HG03039 (cell line): ENCODE results near the gene IGF1R.
"Not testable (repeated sequence)": the region's sequence is repeated elsewhere in the genome, so short reads cannot be mapped to it uniquely, and the experiment has no call there.

Experiments
- ATAC-seq: cut with Tn5 transposase; IDR thresholded peaks from one replicate; pipeline ENCODE4 v1.9.1; 2021; ENCODE audit warnings: mild to moderate bottlenecking, moderate library complexity; ENCODE audit not compliant: unreplicated experiment

IGF1R gene

DNA sequence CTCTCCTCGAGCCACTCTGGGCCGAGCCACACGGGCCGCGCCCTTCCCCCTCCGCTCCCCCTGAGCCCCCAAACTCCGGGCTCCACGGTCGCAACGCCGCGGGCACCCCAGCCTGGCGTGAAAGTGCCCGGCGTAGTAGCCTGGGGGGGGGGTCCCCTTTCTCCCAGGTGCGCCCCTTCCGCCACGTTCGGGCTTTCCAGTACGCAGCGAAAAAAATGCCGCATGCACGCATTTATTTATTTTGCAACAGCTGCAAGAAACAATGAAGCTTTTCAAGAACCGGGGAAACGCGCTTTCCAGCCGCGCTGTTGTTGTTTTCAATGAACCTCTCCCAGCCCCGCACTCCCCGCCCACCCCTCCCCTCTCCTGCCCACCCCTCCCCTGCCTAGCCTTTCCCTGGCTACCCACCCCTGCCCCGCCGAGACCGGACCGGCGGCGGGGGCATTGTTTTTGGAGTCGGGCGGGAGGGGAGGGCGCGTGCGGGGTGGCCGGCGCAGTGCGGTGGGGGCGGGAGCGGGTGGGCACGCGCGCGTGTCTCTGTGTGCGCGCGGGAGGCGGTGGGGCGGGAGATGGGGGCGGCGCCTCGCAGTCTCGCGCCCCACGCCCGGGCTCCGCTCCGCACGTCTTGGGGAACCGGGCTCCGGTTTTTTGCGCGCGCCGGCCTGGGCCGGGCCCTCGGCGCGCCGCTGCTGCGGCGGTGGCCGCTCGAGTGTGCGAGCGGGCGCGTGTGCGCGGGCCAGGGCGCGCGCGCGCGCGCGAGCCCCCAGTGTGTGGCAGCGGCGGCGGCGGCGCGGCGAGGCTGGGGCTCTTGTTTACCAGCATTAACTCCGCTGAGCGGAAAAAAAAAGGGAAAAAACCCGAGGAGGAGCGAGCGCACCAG is at the start of gene IGF1R:
IGF1R (plus strand) TSS at position 766 of the 880 bp plus-strand sequence. CDS start 1,043 bp downstream, outside the sequence.
- peak; percentile 68 for ATAC-seq

DNA sequence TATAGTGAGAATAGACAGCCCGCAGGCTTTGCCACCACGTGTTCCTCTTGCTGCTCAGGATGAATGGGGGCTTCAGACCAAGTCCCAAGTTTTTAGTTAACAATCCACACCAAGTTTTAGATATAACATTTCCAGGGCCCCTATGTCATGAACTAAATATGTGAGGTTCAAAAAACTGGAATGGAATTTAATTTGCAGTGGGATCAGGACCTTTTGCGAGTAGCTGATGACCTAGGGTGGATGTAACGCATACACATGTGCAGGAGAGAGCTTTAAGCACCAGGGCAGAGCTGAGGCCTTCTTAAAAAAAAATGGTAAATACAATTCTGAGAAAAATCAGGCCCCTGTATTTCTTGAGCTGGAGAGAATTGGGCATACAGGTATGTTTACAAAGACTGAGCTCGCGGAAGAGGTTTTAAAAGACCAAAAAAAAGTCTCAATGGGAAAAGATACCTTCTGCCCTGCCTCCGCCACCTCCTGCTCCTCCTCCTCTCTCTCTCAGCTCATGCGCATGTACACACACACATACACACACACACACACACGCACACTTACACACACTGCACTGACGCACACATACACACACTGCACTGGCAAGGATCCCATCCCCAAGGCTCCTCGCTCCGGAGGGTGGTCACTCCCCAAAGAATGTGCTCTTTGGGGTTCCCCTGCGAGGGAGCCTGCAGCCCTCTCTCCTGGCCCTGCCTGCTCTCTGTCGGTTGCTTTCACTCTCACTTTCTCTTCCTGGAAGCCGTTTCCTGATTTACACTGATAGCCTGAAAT is 48.2 kb upstream of the IGF1R start:
- peak; percentile 66 for ATAC-seq

DNA sequence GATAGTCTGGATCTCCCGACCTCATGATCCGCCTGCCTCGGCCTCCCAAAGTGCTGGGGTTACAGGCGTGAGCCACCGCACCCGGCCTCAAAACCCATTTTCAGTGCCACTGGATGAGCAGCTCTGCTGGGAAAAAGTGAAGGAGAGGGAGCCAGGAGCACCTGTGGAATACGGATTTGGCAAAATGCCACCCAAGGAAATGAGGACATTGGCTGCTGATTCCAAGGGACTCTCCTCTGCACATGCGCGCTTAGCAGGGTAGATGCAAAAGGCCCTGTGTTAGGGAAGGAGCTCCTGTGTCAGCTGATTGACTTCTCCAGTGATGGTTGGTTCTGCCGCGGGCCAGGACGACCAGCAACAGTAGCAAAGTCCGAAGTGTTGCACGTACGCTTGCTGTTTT is 43.4 kb upstream of the IGF1R start:
- no peak for ATAC-seq

DNA sequence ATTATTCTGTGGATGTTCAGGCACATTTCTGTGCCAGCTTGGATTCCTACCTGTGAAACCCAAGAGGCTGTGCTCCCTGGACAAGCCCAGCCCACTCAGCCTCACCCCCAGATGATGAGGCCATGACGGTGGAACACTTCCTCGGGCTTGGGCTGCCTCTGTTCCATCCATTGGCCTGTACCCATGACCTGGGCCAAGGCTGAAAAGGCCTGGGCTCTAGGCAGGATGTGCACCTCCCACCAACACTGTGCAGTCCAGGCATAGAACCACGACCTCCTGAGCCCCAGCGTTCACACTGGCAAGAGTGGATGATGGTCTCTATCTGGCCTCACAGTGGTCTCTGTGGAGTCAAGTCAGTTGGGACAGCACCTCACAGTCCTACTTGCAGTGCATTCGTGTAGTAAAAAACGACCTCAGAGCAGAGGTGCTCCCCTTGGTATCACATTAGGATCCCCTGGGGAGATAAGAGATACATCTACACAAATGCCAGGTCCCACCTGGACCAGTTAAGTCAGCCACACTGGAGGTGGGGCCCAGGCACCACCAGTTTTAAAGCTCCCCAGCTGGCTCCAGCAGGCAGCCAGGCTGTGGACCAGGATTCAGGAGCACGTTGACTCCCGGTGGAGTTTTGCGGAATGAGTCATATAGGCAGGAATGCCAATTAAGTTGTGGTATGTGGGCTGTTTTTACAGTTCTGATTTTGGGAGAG is 39.0 kb upstream of the IGF1R start:
- no peak for ATAC-seq

DNA sequence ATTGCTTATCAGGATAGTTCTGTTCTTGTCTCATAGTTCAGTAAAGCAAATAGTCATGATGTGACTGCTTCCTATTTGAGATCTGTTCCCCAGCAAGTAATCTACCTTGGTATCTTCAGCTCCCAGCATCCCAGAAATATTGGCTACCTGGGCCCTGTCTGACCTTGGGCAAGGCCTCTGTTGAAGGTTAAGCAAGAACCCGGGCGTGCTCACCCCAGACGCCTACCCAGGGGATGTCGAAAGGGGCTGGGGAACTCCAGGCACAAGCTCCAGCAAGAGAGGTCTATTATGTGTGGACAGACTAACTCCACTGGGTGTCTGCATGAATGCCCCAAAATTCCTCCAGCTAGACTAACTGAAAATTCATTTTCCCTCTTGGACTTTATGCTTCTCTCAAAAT is 37.3 kb upstream of the IGF1R start:
- no peak for ATAC-seq

DNA sequence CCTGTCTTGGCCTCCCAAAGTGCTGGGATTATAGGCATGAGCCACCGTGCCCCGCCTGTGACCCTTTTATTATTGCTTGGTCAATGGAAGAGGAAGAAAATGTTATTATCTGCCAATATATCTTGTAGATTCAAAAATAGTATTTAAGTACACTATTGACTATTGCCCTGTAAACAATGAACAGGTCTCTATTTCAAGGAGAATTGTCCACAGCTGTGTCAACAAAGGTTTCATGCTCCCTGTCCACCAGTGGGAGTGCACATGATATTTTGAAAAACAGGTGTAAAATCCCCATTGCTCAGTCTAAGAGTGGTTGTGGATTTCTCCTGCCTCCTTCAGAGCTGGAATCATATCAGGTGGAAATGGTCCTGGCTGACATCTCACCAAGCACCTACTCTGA is 36.5 kb upstream of the IGF1R start:
- no peak for ATAC-seq

DNA sequence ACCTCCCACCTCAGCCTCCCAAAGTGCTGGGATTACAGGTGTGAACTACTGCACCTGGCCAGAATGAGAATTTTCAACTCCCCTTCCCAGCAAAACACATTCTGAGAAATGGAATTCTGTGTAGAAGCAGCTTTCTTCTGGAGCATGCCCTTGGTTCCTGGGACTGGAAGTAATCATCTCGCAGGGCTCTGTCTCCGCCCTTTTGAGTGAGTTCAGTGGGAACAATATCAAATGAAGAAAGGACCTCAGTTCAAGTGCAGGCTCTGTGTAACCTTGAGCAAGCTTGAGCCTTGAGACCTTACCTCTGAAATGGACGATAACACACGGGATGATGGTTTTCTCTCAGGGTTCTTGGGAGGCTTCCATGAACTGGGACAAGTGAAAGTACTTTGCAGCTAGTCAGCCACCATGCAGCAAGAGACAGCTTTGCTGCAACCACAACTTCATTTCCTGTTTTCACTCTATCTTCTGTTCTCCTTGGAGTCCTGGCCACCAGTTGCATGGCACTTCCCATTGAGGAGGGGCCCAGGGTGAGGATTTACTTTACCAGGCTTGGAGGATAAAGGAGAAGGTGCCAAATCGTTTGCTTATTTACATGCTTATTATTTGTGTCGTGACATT is 35.7 kb upstream of the IGF1R start:
- ATAC-seq: no peak

DNA sequence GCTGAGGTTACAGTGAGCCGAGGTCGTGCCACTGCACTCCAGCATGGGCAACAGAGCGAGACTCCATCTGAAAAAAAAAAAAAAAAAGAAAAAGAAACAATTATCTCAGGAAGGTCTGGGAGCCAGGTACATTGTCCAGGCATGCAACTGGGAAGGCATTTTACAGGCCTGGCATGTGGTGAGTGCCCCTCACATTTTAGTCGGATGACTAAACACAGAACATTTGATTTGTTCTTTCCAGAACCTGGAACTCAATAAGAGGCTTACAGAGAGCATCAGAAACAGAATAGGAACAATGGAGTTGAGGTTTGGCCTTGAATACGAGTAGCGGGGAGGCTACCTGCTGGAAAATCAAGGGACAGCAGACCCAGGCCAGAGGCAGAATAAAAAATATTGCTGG is 33.7 kb upstream of the IGF1R start:
- no peak for ATAC-seq

DNA sequence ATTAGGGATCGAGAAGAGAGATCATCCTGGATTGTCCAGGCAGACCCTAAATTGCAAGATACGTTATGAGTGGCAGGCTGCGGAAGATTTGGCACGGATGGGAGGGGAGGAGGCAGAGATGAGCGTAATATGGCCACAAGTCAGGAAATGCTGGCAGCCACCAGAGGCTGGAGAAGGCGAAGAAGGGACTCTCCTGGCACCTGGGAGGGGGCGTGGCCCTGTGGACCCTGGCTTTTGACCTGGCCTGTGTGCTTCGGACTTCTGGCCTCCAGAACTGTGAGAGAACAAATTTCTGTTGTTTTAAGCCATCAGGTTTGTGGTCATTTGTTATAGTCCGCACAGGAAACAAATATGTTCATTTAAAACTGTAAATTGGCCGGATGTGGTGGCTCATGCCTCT is 31.9 kb upstream of the IGF1R start:
- ATAC-seq: no peak

DNA sequence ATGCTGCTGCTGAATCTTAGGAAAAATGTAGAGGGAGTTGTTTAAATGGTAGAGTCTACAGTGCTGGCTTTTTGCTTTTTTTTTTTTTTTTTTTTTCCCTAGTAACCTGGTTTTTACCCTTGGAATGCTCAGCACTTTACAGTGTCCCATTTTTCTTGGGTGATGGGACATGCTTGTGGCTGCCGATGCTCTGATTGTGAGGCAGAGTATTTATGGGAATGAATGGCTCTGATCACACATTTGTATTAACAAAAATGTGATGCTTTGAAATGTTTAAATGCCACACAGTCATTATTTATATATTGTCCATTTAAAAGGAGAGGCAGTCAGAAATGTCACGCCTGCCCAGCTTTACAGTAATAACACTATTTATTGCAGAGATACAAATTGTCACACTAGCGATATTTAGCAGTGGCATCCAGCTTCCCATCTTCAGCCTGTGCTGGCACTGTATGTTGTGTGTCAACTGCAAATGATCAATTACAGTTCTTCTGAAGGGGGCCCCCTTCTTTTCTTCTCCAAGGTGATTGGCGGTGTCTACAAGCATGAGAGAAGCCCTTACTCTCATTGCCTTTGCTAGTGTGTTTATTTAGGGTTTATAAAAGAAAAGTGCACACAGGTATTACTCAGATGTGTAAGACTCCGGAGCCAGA is 30.9 kb upstream of the IGF1R start:
- ATAC-seq: no peak

DNA sequence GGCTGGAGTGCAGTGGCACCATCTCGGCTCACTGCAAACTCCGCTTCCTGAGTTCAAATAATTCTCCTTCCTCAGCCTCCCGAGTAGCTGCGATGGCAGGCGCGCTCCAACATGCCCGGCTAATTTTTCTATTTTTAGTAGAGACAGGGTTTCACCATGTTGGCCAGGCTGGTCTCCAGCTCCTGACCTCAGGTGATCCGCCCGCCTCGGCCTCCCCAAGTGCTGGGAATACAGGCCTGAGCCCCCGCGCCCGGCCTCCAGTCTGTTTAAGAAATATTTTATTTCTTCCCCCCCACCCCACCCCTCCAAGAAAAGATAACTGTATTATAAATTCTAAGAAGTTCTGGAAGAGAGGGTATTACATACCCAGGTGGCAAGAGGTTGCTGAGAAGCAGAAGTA is 29.8 kb upstream of the IGF1R start:
- not testable (repeated sequence) for ATAC-seq

DNA sequence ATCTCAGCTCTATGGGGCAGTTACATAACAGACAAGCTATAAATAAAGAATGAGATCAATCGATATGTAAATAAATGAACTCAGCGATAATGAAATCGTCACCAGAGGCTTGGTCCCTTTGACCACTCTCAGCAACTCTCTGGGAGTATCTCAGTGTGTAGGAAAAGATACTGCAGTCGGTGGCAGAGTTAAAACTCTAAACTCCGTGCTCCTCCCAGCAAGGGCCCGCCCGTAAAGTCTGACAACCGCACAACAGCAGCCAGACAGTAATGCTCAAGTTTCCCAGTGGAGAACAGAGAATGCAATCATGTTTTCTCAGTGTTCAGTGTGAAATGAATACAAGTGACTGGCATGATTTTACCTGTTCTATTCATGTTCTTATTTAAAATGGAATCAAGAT is 28.3 kb upstream of the IGF1R start:
- ATAC-seq: no peak

DNA sequence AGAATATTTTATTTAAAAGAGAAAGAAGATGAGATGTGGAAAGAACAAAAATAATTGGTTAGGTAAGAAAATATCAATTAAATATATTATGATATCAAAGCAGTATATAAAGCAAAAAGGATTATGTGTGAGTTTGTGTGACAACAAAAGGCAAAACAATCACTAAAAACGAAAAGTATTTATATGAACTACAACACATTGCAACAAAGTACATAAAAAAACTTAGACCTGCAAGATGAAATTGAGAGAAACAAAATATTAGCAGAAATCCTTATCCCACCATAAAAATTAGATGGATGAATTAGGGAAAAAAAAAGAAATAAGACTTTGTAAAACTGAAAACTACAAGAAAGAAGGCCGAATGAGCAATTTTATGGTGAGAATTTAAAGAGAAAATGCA is 27.3 kb upstream of the IGF1R start:
- no peak for ATAC-seq

DNA sequence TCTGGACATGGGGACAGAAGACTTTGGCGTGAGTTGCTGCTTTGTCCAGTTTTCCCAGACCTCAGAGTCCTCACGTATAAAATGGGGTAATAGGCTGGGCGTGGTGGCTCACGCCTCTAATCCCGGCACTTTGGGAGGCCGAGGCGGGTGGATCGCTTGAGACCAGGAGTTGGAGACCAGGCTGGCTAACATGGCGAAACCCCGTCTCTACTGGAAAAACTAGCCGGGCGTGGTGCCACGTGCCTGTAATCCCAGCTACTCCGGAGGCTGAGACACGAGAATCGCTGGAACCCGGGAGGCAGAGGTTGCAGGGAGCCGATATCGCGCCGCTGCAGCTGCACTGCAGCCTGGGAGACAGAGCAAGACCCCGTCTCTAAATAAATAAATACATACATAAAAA is 22.7 kb upstream of the IGF1R start:
- no peak for ATAC-seq

DNA sequence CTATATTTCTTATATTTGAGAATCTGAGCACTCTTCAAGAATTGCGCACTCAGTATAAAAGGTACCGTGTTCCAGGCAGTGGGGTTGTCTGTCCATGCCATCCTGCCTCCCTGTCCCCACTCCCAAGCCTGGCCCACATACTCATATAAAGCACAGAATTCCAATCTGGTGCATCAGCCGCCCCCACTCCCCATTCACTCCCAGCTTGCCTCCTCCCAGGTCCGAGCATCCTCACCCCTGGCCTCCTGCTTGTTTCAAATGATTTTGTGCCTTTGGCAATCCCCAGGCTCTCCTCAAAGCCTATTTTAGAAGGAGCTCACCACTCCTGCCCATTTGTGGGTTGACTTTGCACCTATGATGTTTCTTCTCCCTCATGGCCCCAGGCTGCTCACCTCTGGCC is 22.2 kb upstream of the IGF1R start:
- no peak for ATAC-seq

DNA sequence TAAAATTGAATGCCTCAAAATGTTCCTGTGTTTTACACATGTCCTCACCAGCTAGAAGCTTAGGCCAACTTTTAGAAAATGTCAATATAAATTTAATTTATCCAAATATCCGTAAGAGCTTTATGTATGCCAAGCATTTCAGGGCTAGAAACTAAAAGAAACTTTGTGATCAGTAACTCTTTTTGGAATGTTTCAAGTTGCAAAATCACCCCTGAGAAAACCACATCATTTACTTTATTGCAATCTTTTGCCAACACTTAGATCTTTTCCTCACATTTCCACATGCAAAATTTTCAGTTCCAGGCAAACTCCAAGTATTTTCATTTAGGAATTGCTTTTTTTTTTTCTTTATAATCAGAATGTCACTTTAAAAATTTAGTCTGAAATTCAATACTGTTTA is 20.1 kb upstream of the IGF1R start:
- ATAC-seq: no peak

DNA sequence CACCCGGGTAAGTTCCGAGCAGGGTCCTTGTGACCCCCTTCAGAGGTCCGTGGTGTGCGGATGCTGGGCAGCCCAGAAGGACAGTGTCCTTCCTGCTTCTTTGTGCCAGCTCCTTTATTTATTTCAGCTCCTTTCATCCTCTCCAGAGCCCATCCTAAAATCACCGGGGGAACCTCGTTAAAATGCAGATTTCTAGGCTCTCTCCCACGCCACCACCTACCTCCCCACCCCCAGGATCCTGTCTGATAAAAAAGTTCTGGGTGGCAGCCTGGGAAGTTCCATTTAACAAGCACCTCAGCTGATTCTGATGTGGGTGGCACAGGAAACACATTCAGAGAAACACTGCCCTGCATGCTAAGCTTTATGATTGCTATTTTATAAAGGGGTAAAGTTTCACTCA is 12.5 kb upstream of the IGF1R start:
- ATAC-seq: no peak

DNA sequence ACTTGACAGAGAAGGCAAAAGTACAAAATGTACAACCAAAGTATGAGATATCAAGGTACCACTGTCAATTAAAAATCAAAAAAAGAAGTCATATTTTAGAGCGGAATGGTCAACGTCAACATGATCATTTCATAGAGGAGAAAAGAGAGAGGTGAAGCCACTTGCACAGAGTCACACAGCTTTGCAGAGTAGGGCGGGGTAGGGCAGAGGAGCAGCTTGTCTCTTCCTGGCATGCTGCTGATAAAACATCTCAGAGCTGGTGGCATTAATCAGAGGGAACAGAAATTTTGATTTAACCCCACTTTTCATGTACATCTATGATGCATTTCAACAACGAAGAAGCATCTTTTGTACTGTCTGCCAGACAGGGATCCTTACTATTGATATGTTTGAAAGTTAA is 5.2 kb upstream of the IGF1R start:
- ATAC-seq: no peak

DNA sequence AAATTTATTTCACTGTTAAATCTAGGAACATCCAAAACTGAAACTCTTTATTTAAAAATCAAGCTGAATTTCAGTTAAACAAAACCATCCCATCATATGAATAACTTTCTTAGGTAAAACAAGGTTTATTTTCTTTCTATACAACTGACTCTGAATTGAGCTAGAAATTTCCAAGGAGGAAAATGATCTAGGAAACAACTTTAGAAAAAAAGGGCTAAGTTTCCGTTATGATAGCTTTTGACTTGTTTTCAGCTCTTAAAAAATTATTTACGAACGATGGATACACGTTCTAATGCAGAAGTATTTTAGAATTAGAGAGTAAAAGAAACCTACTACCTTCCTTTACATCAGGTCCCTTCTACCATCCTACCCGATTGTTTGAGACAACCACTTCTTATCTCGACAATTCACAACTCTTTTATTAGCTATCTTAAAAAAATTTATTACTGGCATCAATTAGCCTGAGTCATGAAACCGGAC is 1.8 kb upstream of the IGF1R start:
- no peak for ATAC-seq

DNA sequence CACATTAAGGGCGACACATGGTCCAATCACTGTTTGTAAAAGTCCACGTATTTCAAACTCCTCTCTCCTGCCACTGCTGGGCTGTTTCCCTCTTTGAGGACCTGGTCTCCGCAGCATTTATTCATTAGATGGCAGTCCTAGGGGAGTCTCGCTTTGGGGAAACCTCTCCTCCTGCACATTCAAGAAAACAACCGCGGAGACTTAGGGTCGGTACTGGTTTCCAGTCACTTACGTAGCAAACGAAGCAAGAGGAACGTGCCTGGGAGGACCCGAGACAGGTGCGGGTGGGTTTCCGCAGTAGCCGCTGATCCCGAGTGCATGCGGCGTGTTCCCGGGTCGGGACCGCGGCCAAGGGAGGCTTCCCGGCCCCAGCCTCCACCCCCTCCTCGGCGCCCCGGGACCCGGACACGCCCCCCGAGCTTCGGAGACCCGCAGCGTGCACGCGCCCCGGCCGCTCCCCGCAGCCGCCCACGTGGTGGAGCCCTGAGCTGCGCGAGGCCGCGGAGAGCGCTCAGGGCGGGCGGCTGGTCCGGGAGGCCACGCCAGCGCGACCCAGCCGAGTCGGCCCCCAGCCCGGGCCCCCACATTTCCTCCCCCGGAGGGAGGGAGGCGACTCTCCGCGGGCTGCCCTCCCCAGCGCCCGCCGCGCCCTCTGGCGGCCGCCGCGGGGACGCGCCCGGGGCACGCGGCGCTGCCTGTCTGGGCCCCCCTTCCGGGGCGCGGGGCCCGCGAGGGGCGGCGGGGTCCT is 1.1 kb upstream of the IGF1R start:
- no peak for ATAC-seq
